ENCODE results near the gene CDHR4.

CDHR4 gene

GRCh38 chr3:49799761-49800160, at the start of gene CDHR4:
CDHR4 (minus strand) TSS chr3:49799873; CDS start chr3:49799812, 61 bp downstream.
- no peak for TF ChIP-seq GATA3 (IDR thresholded peaks at IDR 0.05; ENCODE audit: low read depth, low read length)
- TF ChIP-seq GATA2 (IDR thresholded peaks at IDR 0.05; ENCODE audit: low read depth, low read length): no peak

- TF ChIP-seq GATA2 (IDR thresholded peaks at IDR 0.05; ENCODE audit: low read depth, low read length) (no peak), GATA3 (IDR thresholded peaks at IDR 0.05; ENCODE audit: low read depth, low read length) (no peak)
Observed at GRCh38 chr3:49845694-49846093, 46.0 kb upstream of the CDHR4 start.

- TF ChIP-seq GATA3 (IDR thresholded peaks at IDR 0.05; ENCODE audit: low read depth, low read length) (no peak), GATA2 (IDR thresholded peaks at IDR 0.05; ENCODE audit: low read depth, low read length) (no peak)
Observed at GRCh38 chr3:49844464-49845183, 45.0 kb upstream of the CDHR4 start.

- TF ChIP-seq GATA2 (IDR thresholded peaks at IDR 0.05; ENCODE audit: low read depth, low read length) (no peak), GATA3 (IDR thresholded peaks at IDR 0.05; ENCODE audit: low read depth, low read length) (no peak)
Observed at GRCh38 chr3:49842843-49843517, 43.3 kb upstream of the CDHR4 start.

DNA sequence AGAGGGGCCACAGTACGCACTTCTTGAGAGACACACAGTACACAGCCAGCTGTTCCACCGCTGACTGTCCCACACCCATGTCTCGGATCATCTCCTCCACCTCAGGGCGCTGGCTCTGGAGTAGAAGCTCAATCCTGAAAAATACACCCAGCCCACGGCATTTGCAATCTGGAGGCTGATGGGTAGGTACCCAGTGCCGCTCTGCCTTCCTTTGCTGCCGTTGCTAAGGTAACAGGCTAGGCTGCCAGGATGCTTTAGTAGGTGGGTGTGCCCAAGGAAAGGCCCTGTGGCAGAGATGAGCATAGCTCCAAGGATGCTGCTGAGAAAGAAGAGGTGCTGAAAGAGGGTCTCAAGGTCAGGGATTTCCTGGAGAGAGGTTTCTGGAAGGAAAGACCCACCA, 42.1 kb upstream of the CDHR4 start:
- TF ChIP-seq GATA3 (IDR thresholded peaks at IDR 0.05; ENCODE audit: low read depth, low read length) (no peak), GATA2 (IDR thresholded peaks at IDR 0.05; ENCODE audit: low read depth, low read length) (no peak)

GRCh38 chr3:49841126-49841696, 41.5 kb upstream of the CDHR4 start:
- TF ChIP-seq GATA2 (IDR thresholded peaks at IDR 0.05; ENCODE audit: low read depth, low read length) (no peak), GATA3 (IDR thresholded peaks at IDR 0.05; ENCODE audit: low read depth, low read length) (no peak)

DNA sequence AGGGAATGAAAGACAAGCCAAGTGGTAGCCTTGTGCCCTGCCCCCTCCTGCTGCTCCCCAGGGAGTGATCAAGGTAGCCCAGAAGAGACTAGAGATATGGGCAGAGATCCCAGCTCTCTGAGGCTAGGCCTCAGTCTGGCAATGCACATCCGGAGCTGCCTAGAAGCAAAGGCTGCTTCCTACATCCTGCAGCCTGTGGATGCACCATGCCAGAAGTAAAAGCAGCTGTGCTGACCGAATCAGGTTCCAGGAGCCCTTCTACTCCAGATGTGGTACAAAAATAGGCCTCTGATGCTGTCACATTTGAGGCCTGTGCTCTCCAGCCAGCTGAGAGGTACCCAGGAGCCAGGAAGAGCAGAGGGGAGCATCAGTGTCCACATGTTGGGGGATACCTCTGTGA, 40.7 kb upstream of the CDHR4 start:
- no peak for TF ChIP-seq GATA2 (IDR thresholded peaks at IDR 0.05; ENCODE audit: low read depth, low read length)
- TF ChIP-seq GATA3 (IDR thresholded peaks at IDR 0.05; ENCODE audit: low read depth, low read length): no peak

DNA sequence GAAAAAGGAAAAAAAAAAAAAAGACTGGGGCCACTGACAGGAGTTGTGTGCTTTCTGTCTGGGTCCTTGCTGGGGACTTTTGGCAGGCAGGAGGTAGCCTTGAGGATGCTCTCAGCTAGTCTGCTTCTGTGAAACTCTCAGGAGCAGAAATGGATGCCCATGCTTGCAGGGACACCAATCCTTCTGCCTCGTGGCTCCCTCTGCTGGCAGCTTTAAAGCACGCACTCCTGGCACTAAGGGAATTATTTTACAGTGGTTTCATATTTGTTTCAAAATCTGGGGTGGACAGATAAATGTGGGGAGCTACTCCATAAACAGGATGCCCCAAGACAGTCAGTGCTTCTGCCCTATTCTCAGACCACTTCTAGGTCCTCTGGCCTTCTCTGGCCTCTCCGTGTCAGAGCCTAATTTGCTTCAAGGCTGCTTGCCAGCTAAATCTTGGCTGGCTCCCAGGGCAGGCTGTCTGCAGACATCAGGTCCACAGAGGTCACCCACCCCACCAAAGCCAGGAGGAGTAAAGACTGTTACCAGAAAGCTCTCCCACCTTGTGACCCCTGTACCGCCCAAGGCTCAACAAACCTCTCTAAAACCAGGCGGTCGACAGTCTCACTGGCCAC, 39.6 kb upstream of the CDHR4 start:
- TF ChIP-seq GATA3 (IDR thresholded peaks at IDR 0.05; ENCODE audit: low read depth, low read length) (no peak), GATA2 (IDR thresholded peaks at IDR 0.05; ENCODE audit: low read depth, low read length) (no peak)

GRCh38 chr3:49831341-49831740, 31.7 kb upstream of the CDHR4 start:
- TF ChIP-seq GATA2 (IDR thresholded peaks at IDR 0.05; ENCODE audit: low read depth, low read length): no peak
- TF ChIP-seq GATA3 (IDR thresholded peaks at IDR 0.05; ENCODE audit: low read depth, low read length): no peak

DNA sequence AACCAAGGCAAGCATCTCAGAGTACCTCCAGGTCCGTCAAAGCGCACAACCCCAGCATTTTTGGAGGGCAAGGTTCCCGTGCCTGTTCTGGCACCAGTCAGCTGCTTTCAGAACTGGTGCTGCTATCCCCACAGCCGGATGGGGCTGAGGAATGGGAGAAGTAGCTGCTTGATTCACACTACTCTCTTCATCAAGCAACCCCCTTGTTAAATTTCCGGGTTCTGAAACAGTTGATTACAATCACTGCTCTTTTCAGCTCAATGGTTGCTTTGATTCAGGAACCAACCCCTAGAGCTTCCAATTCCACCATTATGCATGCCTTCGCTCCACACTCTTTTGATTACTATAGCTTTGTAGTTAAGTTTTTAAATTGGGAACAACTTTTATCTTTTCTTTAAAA, 26.3 kb upstream of the CDHR4 start:
- TF ChIP-seq GATA2 (IDR thresholded peaks at IDR 0.05; ENCODE audit: low read depth, low read length) (no peak), GATA3 (IDR thresholded peaks at IDR 0.05; ENCODE audit: low read depth, low read length) (no peak)

GRCh38 chr3:49813497-49814174, 14.0 kb upstream of the CDHR4 start, which contains the start of gene UBA7:
UBA7 (minus strand) TSS chr3:49813953; CDS start chr3:49813787, 166 bp downstream.
- TF ChIP-seq GATA2 (IDR thresholded peaks at IDR 0.05; ENCODE audit: low read depth, low read length) (no peak), GATA3 (IDR thresholded peaks at IDR 0.05; ENCODE audit: low read depth, low read length) (no peak)

DNA sequence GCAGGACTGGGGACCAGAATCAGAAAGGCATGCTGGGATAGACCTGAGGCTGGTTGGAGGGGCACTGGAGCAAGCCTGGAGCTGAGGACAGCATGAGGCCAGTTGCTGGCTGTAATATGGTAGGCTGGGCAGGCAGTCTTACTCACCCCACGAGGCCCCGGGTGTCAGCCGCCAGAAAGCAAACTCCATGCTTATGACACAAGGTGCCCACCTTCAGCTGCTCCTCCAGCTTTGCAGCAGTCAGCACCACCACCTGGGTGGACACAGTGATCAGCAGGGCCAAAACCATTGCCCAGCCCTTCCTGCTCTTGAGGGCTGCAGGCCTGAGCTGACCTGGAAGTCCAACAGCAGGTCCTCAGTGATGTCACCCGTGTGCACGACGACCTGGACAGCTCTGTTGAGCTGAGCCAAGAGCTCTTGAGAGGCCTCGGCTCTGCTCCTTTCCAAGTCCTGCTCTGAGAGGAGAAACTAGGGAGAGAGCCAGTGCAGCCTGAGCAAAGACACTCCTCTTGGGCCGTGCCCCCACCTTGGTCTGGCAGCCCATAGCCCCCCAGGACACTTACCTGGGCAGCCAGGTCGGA, 13.3 kb upstream of the CDHR4 start:
- TF ChIP-seq GATA3 (IDR thresholded peaks at IDR 0.05; ENCODE audit: low read depth, low read length): no peak
- no peak for TF ChIP-seq GATA2 (IDR thresholded peaks at IDR 0.05; ENCODE audit: low read depth, low read length)

DNA sequence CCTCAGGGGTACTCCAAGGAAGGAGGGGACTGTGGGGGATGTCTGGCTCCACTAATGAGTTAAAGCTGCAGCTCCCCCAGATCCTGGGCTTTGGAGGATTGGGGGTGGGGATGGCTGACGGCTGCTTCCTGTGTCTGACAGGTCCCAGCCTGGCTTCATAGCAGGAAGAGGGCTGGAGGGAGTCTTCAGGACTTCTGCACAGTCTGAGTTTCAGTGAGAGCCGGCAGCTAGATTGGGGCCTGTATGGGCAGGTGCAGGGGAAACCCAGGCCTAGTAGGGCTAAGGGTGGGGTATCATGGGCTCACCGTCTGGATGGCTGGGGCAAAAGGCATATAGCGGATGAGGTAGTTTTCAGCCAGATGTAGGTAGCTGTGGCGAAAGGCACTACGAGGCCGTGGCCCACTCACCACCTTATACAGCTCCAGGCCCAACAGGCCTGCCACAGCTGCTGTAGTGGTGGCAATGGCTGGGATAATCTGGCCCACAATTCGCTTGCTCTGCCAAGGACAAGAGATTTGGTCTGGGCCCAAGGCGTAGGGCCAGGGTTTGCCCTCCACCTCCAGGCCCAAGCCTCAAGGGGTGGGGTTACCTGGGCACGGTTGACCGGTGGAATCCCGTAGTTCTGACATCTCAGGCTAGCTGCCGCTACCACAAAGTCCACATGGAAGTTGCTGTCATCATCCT, 7.9 kb upstream of the CDHR4 start:
- TF ChIP-seq GATA3 (IDR thresholded peaks at IDR 0.05; ENCODE audit: low read depth, low read length): no peak
- TF ChIP-seq GATA2 (IDR thresholded peaks at IDR 0.05; ENCODE audit: low read depth, low read length): no peak

All from SH-SY5Y (cell line).